Loucy (cell line): ENCODE data around the gene ARMC5.

Source experiments
- EZH2phosphoT487 ChIP-seq: fragments of 200-600 bp; IDR thresholded peaks from 2 replicates; pipeline ENCODE4 v1.6.1; 2018; ENCODE audit warnings: antibody characterized with exemption, mild to moderate bottlenecking, moderate library complexity, borderline replicate concordance
- TF ChIP-seq, protein P1 (sequence below): fragments of 200-600 bp; sonication (generic); conservative IDR thresholded peaks from 2 replicates; pipeline ENCODE4 v1.5.1; 2014; ENCODE audit warnings: mild to moderate bottlenecking, antibody characterized with exemption, low read length

DNA sequence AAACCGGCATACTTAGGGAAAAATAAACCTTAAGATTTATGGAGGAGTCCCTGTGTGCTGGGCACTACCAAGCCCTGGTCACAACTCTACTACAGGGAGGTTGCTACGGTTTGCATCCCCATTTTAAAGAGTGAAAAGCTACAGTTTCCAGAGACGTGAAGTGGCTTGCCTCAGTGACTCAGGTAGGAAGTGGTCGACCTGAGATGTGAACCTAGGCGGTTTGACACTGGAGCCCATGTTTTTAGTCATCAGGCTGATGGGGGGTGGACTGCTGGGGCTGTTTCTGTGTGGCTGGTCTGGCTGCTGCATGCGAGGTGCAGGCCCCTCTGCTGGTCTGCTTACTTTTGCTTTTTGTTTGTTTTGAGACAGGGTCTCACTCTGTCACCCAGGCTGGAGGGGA, 37.7 kb upstream of the ARMC5 start:
- TF ChIP-seq, protein P1, sequence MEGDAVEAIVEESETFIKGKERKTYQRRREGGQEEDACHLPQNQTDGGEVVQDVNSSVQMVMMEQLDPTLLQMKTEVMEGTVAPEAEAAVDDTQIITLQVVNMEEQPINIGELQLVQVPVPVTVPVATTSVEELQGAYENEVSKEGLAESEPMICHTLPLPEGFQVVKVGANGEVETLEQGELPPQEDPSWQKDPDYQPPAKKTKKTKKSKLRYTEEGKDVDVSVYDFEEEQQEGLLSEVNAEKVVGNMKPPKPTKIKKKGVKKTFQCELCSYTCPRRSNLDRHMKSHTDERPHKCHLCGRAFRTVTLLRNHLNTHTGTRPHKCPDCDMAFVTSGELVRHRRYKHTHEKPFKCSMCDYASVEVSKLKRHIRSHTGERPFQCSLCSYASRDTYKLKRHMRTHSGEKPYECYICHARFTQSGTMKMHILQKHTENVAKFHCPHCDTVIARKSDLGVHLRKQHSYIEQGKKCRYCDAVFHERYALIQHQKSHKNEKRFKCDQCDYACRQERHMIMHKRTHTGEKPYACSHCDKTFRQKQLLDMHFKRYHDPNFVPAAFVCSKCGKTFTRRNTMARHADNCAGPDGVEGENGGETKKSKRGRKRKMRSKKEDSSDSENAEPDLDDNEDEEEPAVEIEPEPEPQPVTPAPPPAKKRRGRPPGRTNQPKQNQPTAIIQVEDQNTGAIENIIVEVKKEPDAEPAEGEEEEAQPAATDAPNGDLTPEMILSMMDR = no peak
- no peak for TF ChIP-seq EZH2phosphoT487
